ENCODE measurements around the gene PEMT.

The PEMT gene

GRCh38 chr17:17554266-17554665 lies 37.2 kb downstream of the PEMT start:
- DNase-seq: no peak

GRCh38 chr17:17553217-17554195 lies 38.0 kb downstream of the PEMT start:
- DNase-seq: no peak

GRCh38 chr17:17552351-17553216 lies 38.9 kb downstream of the PEMT start:
- DNase-seq: no peak

- DNase-seq: peak; percentile 70
Observed at GRCh38 chr17:17551361-17551760, 40.1 kb downstream of the PEMT start.

DNA sequence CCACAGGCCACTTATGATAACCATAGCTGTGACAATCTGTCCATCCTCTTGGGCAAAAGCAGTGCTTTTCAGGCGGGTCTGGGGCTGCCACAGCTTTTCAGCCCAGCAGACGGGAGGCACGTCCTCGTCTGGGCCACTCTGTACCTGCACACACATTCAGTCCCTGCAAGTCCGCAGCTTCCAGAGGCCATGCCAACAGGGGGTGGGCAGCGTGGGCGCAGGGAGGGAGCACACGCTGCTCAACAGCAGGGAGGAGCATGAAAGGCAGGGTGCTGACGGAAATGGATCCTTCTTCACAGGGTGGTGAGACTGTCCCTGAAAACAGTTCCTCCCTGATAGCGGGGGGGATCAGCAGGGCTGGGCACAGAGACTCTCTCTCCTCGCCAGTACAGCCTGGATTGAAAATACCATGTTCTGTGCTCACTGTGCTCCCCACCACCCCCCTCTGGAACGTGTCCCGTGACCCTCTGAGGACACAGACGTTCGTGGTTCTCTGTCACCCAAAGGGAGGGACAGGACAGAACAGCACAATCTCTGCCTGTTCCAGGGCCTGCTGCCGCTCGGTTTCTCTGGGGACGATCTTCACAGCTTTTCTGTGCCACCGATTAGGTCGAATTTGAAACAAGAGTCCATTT lies 41.7 kb downstream of the PEMT start:
- no peak for DNase-seq

- no peak for DNase-seq
Observed at GRCh38 chr17:17548044-17548443, 43.5 kb downstream of the PEMT start.

- DNase-seq: no peak
Observed at GRCh38 chr17:17547210-17547764, 44.2 kb downstream of the PEMT start.

- no peak for DNase-seq
Observed at GRCh38 chr17:17546399-17547185, 44.9 kb downstream of the PEMT start.

DNA sequence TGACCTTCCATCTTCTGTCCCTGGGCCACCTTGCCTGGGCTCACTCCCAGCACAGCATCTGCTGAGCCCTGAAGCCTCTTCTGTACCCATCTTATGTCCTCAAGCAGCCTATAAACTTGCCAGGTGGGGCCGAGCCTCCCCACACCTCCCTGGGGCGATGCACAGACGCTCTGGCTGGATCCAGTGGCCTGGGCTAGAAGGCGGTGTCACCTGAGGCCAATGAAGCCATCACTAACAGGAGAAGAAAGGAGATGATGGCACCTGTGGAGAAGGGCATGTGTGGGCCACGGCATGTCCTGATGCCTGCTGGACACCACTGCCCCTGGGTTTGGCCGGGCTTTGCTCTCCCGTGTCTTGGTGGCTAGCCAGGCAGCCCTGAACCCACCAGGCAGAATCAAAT lies 45.5 kb downstream of the PEMT start:
- DNase-seq: no peak

DNA sequence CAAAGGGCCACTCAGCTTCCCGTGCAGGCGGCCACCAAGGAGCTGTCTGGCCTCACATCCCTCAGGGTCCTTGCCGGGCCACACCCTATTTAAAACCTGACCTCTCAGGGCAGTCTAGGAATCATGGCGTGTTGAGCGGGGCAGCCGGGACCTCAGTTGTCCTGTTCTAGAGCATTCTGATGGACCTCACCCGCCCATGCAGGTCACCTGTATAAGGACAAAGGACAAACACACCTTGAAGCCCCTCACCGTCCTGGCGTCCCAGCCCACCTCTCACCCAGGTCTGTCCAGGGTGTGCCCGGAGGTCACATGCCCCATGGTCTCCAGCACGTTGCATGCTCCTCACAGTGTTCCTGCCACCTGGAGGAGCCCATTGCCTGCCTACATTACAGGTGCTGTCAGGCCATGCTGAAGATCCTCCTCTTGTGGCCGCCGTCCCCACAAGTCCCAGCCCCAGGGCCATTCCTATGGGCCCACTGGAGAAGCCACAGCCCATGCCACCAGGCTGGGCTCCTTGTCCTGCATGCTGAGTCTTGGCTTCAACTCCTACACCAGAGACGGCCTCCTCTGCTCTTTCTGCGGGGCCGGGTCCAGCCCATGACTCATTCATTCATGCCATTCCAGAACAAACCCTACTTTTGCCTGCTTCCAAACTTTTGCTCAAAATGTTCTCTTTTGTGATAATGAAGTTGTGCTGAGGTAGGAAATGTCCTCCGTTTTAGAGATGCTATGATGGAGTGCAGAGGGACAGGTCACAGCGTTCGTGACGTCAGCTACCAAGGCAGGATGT lies 46.3 kb downstream of the PEMT start:
- DNase-seq: no peak

GRCh38 chr17:17542906-17543635 lies 48.4 kb downstream of the PEMT start:
- no peak for DNase-seq

- DNase-seq: no peak
Observed at GRCh38 chr17:17541640-17542001, 49.9 kb downstream of the PEMT start.

- DNase-seq: no peak
Observed at GRCh38 chr17:17540935-17541639, 50.4 kb downstream of the PEMT start.

DNA sequence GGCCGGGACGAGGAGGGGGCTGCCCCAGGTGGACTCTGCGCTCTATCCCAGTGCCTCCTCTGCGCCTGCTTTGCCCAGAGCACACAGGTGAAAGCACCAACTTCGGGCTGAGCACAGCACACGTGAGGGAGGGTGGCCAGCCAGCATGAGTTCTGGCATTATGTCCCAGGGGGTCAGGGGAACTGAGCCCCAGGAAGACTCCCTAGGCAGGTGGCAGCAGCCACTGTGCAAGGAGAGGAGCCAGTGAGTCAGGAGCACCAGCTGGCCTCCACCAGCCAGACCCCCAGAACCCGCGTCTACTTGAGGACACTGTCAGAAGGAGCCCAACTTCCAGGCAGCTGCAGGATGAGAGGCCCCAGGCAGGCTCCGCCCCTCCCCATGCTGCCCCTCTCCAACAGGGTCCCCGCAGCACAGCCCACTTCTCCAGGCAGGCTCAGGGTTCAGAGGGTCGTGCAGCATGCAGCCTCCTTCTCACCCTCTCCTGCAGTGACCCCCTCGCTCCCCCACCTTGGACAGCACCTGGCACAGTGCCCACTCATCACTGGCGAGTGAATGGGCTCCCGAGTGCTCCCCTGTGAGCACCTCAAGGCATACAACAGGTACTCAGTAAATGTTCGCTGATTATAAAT lies 51.1 kb downstream of the PEMT start:
- no peak for DNase-seq

DNA sequence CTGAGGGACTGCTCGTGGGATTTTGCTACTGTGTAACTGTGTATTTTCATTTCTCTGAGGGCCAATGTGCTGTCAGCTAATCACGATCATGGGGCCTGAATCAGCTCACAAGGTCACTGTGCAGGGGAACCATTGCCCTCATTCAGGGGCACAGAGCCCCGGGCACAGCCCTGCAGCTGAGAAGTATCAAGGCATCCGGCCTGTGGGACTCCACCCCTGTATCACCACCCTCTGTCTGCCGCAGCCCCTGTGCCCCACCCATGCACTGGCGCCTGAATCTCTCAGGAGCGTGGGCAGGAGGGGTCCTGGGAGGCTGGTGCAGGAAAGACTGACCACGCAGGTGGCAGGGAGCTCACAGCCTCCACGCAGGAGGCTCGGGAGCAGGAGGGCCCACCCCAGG lies 51.9 kb downstream of the PEMT start:
- no peak for DNase-seq

DNA sequence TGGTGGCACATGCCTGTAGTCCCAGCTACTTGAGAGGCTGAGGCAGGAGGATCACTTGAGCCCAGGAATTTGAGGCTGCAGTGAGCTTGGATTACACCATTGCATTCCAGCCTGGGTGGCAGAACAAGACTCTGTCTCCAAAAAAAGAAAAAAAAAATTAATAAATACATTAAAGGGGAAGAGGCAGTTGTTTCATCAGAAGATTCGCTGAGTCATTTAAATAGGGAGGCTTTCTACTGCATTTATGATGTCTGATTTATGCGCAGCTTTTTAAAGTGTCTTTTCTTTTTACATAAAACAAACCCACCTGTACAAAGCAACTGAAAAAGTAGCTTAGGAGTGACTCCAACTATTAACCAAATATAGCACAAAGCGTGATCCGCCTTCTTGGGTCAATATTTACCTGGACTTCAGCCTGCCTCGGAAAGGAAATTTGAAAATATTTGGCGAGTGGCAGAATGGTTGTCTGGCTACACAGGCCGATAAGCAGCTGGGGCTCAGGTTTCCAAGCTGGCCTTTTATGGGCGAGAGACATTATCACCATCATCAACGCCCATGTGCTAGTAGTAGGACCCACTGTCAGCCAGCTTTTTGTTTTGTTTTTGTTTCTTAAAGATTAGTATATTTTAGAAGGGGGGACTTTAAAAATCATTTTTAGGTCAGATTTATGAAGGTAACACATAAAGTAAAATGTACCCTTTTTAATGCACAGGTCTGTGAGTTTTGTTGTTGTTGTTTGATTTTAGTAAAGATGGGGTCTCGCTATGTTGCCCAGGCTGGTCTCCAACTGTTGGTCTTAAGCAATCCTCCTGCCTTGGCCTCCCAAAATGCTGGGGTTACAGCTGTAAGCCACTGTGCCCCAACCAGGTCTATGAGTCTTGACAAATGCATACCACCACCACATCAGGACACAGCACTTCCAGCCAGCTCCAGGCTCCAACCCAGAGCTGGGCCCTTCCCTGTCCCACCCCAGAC lies 52.8 kb downstream of the PEMT start:
- no peak for DNase-seq

- DNase-seq: no peak
Observed at GRCh38 chr17:17537311-17538099, 54.0 kb downstream of the PEMT start.
